ENCODE results near the gene PEX26.

PEX26 gene

GRCh38 chr22:18110954-18111758, 33.4 kb downstream of the PEX26 start:
- no peak for TF ChIP-seq CTCF (IDR thresholded peaks at IDR 0.05; ENCODE audit: borderline replicate concordance, insufficient read depth, low read depth, low read length)
- H3K4me3 ChIP-seq (ENCODE audit: low read depth, low read length), result peak overlapping the region; percentile 48

GRCh38 chr22:18111759-18112330, 34.1 kb downstream of the PEX26 start:
- no peak for TF ChIP-seq CTCF (IDR thresholded peaks at IDR 0.05; ENCODE audit: borderline replicate concordance, insufficient read depth, low read depth, low read length)
- H3K4me3 ChIP-seq (ENCODE audit: low read depth, low read length), result peak overlapping the region; percentile 48

- no peak overlapping the region for H3K4me3 ChIP-seq (ENCODE audit: low read depth, low read length)
- TF ChIP-seq CTCF (IDR thresholded peaks at IDR 0.05; ENCODE audit: borderline replicate concordance, insufficient read depth, low read depth, low read length), result no peak
These were observed 34.6 kb downstream of the PEX26 start for GRCh38 chr22:18112440-18112839.

GRCh38 chr22:18113680-18114394, 36.0 kb downstream of the PEX26 start:
- TF ChIP-seq CTCF (IDR thresholded peaks at IDR 0.05; ENCODE audit: borderline replicate concordance, insufficient read depth, low read depth, low read length), result no peak
- no peak overlapping the region for H3K4me3 ChIP-seq (ENCODE audit: low read depth, low read length)

- no peak for TF ChIP-seq CTCF (IDR thresholded peaks at IDR 0.05; ENCODE audit: borderline replicate concordance, insufficient read depth, low read depth, low read length)
- no peak overlapping the region for H3K4me3 ChIP-seq (ENCODE audit: low read depth, low read length)
These were observed 36.7 kb downstream of the PEX26 start for GRCh38 chr22:18114495-18114894.

- no peak overlapping the region for H3K4me3 ChIP-seq (ENCODE audit: low read depth, low read length)
- TF ChIP-seq CTCF (IDR thresholded peaks at IDR 0.05; ENCODE audit: borderline replicate concordance, insufficient read depth, low read depth, low read length), result no peak
These were observed 37.3 kb downstream of the PEX26 start for GRCh38 chr22:18114976-18115652.

Data from GM12875 (cell line).